GM12875 (cell line): ENCODE data around the gene ZC3H12A.

Experiments used
- H3K4me3 ChIP-seq: one replicate; pipeline ENCODE4 v1.5.1; 2011; ENCODE audit warnings: low read depth, low read length, control low read depth
- TF ChIP-seq, protein P1 (sequence below): IDR thresholded peaks from 2 replicates; pipeline ENCODE4 v1.5.1; 2011; ENCODE audit warnings: low read depth, mild to moderate bottlenecking, control low read depth, inconsistent platforms, low read length, moderate library complexity, borderline replicate concordance; ENCODE audit not compliant: insufficient read depth

The ZC3H12A gene

DNA sequence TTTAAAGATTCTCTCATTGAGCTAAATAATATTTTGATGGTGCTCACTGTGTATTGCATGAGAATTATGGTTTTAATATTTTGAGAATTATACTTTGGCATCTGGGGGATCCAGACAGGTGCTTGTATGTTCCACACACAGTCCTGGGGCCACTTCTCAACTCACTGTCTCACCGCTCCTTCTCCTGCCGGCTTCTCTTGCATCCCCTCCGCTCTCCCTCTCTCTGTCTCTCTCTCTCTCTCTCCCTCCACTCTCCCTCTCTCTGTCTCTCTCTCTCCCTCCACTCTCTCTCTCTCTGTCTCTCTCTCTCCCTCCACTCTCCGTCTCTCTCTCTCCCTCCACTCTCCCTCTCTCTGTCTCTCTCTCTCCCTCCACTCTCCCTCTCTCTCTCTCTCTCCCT is 32.2 kb upstream of the ZC3H12A start:
- no peak overlapping the region for H3K4me3 ChIP-seq
- TF ChIP-seq, protein P1, sequence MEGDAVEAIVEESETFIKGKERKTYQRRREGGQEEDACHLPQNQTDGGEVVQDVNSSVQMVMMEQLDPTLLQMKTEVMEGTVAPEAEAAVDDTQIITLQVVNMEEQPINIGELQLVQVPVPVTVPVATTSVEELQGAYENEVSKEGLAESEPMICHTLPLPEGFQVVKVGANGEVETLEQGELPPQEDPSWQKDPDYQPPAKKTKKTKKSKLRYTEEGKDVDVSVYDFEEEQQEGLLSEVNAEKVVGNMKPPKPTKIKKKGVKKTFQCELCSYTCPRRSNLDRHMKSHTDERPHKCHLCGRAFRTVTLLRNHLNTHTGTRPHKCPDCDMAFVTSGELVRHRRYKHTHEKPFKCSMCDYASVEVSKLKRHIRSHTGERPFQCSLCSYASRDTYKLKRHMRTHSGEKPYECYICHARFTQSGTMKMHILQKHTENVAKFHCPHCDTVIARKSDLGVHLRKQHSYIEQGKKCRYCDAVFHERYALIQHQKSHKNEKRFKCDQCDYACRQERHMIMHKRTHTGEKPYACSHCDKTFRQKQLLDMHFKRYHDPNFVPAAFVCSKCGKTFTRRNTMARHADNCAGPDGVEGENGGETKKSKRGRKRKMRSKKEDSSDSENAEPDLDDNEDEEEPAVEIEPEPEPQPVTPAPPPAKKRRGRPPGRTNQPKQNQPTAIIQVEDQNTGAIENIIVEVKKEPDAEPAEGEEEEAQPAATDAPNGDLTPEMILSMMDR: no peak

- TF ChIP-seq, protein P1: no peak
- H3K4me3 ChIP-seq: no peak overlapping the region
Measured at GRCh38 chr1:37442644-37443043, 31.7 kb upstream of the ZC3H12A start.

- H3K4me3 ChIP-seq: no peak overlapping the region
- TF ChIP-seq, protein P1: no peak
Measured at GRCh38 chr1:37446874-37447273, 27.5 kb upstream of the ZC3H12A start.

GRCh38 chr1:37448185-37448584 is 26.2 kb upstream of the ZC3H12A start:
- TF ChIP-seq, protein P1: no peak

GRCh38 chr1:37448691-37449417 is 25.5 kb upstream of the ZC3H12A start:
- H3K4me3 ChIP-seq: no peak overlapping the region
- TF ChIP-seq, protein P1: no peak

More at GRCh38 chr1:37448185-37448584, 26.2 kb upstream of the ZC3H12A start:
- H3K4me3 ChIP-seq: no peak overlapping the region

GRCh38 chr1:37449936-37450335 is 24.4 kb upstream of the ZC3H12A start:
- no peak overlapping the region for H3K4me3 ChIP-seq
- TF ChIP-seq, protein P1: no peak

DNA sequence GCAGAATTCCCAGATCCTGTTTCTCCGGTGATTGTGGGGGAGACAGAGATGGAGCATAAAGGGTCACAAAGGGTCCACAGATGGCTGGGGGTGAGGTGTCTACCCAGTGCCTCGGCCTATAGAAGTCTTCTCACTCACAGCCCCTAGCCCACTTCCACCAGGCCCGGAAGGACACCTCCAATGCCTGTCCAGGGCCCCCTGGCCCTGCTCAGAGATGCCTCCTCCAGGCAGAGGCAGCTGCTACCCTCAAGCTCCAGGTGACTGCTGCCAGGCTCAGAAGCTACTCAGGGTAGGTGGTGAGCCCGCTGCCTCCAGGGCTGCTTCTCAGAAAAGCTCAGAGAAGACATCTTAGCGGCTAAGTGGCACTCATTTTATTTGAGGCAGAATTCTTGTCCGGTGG is 22.0 kb upstream of the ZC3H12A start:
- TF ChIP-seq, protein P1: no peak
- no peak overlapping the region for H3K4me3 ChIP-seq
